ENCODE measurements around the gene ITGA4.

DNA sequence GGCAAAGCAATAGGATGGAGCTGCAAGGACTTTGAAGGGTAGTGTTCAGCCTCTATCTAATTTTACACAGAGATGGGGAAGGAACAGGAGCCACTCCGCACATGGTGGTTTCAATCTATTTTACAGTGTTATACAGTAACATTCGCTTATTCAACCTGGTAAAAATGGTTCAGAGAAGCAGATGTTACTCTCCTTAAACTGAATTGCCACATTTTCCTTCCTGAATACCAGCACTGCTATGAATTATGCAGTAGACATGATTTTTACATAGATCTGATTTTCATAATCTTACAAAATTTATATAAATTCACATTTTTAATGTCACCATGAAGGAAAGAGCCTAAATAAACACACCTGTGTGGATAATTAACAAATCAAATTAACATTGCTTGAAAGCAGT is 85.0 kb downstream of the ITGA4 start:
- TF ChIP-seq, protein P1, sequence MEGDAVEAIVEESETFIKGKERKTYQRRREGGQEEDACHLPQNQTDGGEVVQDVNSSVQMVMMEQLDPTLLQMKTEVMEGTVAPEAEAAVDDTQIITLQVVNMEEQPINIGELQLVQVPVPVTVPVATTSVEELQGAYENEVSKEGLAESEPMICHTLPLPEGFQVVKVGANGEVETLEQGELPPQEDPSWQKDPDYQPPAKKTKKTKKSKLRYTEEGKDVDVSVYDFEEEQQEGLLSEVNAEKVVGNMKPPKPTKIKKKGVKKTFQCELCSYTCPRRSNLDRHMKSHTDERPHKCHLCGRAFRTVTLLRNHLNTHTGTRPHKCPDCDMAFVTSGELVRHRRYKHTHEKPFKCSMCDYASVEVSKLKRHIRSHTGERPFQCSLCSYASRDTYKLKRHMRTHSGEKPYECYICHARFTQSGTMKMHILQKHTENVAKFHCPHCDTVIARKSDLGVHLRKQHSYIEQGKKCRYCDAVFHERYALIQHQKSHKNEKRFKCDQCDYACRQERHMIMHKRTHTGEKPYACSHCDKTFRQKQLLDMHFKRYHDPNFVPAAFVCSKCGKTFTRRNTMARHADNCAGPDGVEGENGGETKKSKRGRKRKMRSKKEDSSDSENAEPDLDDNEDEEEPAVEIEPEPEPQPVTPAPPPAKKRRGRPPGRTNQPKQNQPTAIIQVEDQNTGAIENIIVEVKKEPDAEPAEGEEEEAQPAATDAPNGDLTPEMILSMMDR (IDR thresholded peaks at IDR 0.05), result no peak
- TF ChIP-seq EP300 (IDR thresholded peaks at IDR 0.05), result no peak

All from ovary (tissue), 3 donors.